ENCODE data around the gene ABCA6.

GRCh38 chr17:69090365-69090764, 51.3 kb downstream of the ABCA6 start:
- TF ChIP-seq CTCF (IDR thresholded peaks at IDR 0.05 in 2 of 3, conservative IDR thresholded peaks at IDR 0.05 in 1 of 3; ENCODE audit: control insufficient read depth in 2 of 3, extremely low read depth in 1 of 3, insufficient read depth in 1 of 3, low read depth in 3 of 3, low read length in 3 of 3) (no peak), MAX (IDR thresholded peaks at IDR 0.05; ENCODE audit: low read depth, low read length) (no peak), KDM1A (IDR thresholded peaks at IDR 0.05; ENCODE audit: borderline replicate concordance) (no peak), NFIC (IDR thresholded peaks at IDR 0.05; ENCODE audit: low read depth, low read length) (no peak), ZNF274 (IDR thresholded peaks at IDR 0.05; ENCODE audit: insufficient read depth, insufficient read length) (no peak), ZBTB33 (IDR thresholded peaks at IDR 0.05) (no peak), POLR2AphosphoS2 (IDR thresholded peaks at IDR 0.05; ENCODE audit: low read depth, low read length) (no peak), ELK1 (IDR thresholded peaks at IDR 0.05; ENCODE audit: low read depth, low read length) (no peak), EP300 (IDR thresholded peaks at IDR 0.05; ENCODE audit: borderline replicate concordance in 1 of 2, control insufficient read depth in 1 of 2, low read depth in 2 of 2, low read length in 2 of 2) (no peak), ZBTB40 (IDR thresholded peaks at IDR 0.05; ENCODE audit: borderline replicate concordance) (no peak), POLR2A (IDR thresholded peaks at IDR 0.05; ENCODE audit: low read depth, low read length) (no peak), CHD4 (IDR thresholded peaks at IDR 0.05) (no peak), SP1 (IDR thresholded peaks at IDR 0.05; ENCODE audit: low read depth, low read length) (no peak)
